Testis (tissue), 3 donors: ENCODE measurements around the gene MYO9B. TPM values are rescaled to one million over a fixed set of nuclear protein-coding genes. Genes with fewer than 3 reads are reported as not detected.
"Not testable (repeated sequence)": the region's sequence is repeated elsewhere in the genome, so short reads cannot be mapped to it uniquely, and the experiment has no call there.

Source experiments
- DNase-seq: peaks from one replicate; pipeline ENCODE4 v3.0.0-alpha.2; 2019
- H3K27ac ChIP-seq, 2 donors: fragments of 200-600 bp; sonication (generic); one replicate each; pipeline ENCODE4 v1.5.1; 2019
- H3K27me3 ChIP-seq: fragments of 200-600 bp; sonication (generic); one replicate; pipeline ENCODE4 v1.5.1; 2019
- H3K36me3 ChIP-seq: fragments of 200-600 bp; sonication (generic); one replicate; pipeline ENCODE4 v1.5.1; 2017; ENCODE audit warnings: low read depth; ENCODE audit errors: missing control alignments
- H3K4me1 ChIP-seq: fragments of 200-600 bp; sonication (generic); one replicate; pipeline ENCODE4 v1.5.1; 2019
- H3K4me3 ChIP-seq, 2 donors: fragments of 200-600 bp; sonication (generic); one replicate each; pipeline ENCODE4 v1.5.1; 2017 to 2019
- H3K9me3 ChIP-seq: fragments of 200-600 bp; sonication (generic); one replicate; pipeline ENCODE4 v1.5.1; 2017
- CTCF ChIP-seq, 3 experiments: fragments of 450-650 bp in 2 of 3; fragments of 200-600 bp in 1 of 3; sonication (generic) in 1 of 3; IDR thresholded peaks; one replicate each; pipeline ENCODE4 v1.5.1; 2016 to 2019; ENCODE audit warnings: antibody characterized with exemption in 3 of 3, mild to moderate bottlenecking in 2 of 3, moderate library complexity in 1 of 3
- POLR2A ChIP-seq: fragments of 450-650 bp; IDR thresholded peaks from one replicate; pipeline ENCODE4 v1.6.1; 2017; ENCODE audit warnings: antibody characterized with exemption, mild to moderate bottlenecking, moderate library complexity
- WGBS, 2 donors: methylation state at CpG; one replicate each; pipeline ENCODE4 v1.1.5; 2018; 5-methylcytosine and 5-hydroxymethylcytosine counted together
- intact Hi-C: fragments of 100-400 bp; cut with DNase I; formaldehyde crosslinking; loops from one replicate; pipeline ENCODE4 v1.15.1; 2023; ENCODE audit warnings: low total_unique reads
- polyA plus RNA-seq: library from polyadenylated mRNA; stranded (reverse); fragments of 350-450 nt; fragmentation: Illumina TruSeq; extraction: RNeasy Lipid Tissue Mini Kit (QIAGEN cat#74804); gene quantifications from one replicate; pipeline ENCODE4 v1.2.3, GENCODE V29; 2014; ENCODE audit warnings: low read depth, low replicate concordance; ENCODE audit not compliant: insufficient read depth
- total RNA-seq, 2 donors: library from RNA; depleted of rRNA; stranded (reverse); fragments of >200 nt; gene quantifications; one replicate each; pipeline ENCODE4 v1.2.3, GENCODE V29; 2016

The MYO9B gene
- total and polyA plus RNA-seq, 3 donors from 2014 or later: 121 to 407 (median 407) TPM

- peaks cover 4% of the 10 kb centered on the region for H3K36me3 ChIP-seq
- H3K9me3 ChIP-seq: no peaks in the 10 kb centered on the region
- no peaks in the 10 kb centered on the region for H3K27me3 ChIP-seq
- TF ChIP-seq POLR2A (no peak), CTCF (IDR thresholded peaks at IDR 0.05) (no peak)
- DNase-seq: no peak
- WGBS, 2 donors: 92 to 95% methylated on average over 12 to 18 of the region's 18 CpGs
- H3K4me1 ChIP-seq: no peaks in the 10 kb centered on the region
- no peak overlapping the region for H3K4me3 ChIP-seq
- H3K27ac ChIP-seq: no peak overlapping the region
- intact Hi-C loops: no loop called here
These were observed 85.3 kb downstream of the MYO9B start for GRCh38 chr19:17160908-17161307.

- H3K27me3 ChIP-seq, H3K27ac ChIP-seq, H3K9me3 ChIP-seq, H3K36me3 ChIP-seq, H3K4me1 ChIP-seq, DNase-seq, H3K4me3 ChIP-seq, intact Hi-C loops: not testable (repeated sequence)
- 92 to 93% methylated on average over 8 to 14 of the region's 14 CpGs for WGBS, 2 donors
These were observed 86.6 kb downstream of the MYO9B start for GRCh38 chr19:17162131-17162530.

- Histone ChIP-seq H3K27ac (no peak overlapping the region), H3K4me3 (no peak overlapping the region), H3K36me3 (peaks cover 4% of the 10 kb centered on the region), H3K9me3 (no peaks in the 10 kb centered on the region), H3K4me1 (no peaks in the 10 kb centered on the region), H3K27me3 (no peaks in the 10 kb centered on the region)
- WGBS, 2 donors: 97 to 100% methylated on average over 3 to 6 of the region's 6 CpGs
- intact Hi-C loops: no loop called here
- DNase-seq: no peak
- TF ChIP-seq CTCF (IDR thresholded peaks at IDR 0.05) (no peak), POLR2A (no peak)
These were observed 87.0 kb downstream of the MYO9B start for GRCh38 chr19:17162580-17162979.

- Histone ChIP-seq H3K4me3 (no peak overlapping the region), H3K4me1 (no peaks in the 10 kb centered on the region), H3K9me3 (no peaks in the 10 kb centered on the region), H3K27ac (no peak overlapping the region), H3K36me3 (peaks cover 4% of the 10 kb centered on the region), H3K27me3 (no peaks in the 10 kb centered on the region)
- no peak for DNase-seq
- 95 to 100% methylated on average over 4 of the region's 4 CpGs for WGBS, 2 donors
- intact Hi-C loops: no loop called here
- TF ChIP-seq POLR2A: no peak
- no peak for TF ChIP-seq CTCF (IDR thresholded peaks at IDR 0.05)
These were observed 88.1 kb downstream of the MYO9B start for GRCh38 chr19:17163652-17164051.

- no peak overlapping the region for H3K4me3 ChIP-seq
- TF ChIP-seq POLR2A: no peak
- TF ChIP-seq CTCF (IDR thresholded peaks at IDR 0.05): no peak
- WGBS, 2 donors: 87 to 91% methylated on average over 7 of the region's 7 CpGs
- H3K9me3 ChIP-seq: no peaks in the 10 kb centered on the region
- DNase-seq: no peak
- intact Hi-C loops: no loop called here
- no peaks in the 10 kb centered on the region for H3K4me1 ChIP-seq
- no peaks in the 10 kb centered on the region for H3K27me3 ChIP-seq
- H3K27ac ChIP-seq: no peak overlapping the region
- peaks cover 4% of the 10 kb centered on the region for H3K36me3 ChIP-seq
These were observed 89.1 kb downstream of the MYO9B start for GRCh38 chr19:17164639-17165038.
